Tibial nerve (tissue), 4 donors: ENCODE results near the gene POU4F2.
"Not testable (repeated sequence)": the region's sequence is repeated elsewhere in the genome, so short reads cannot be mapped to it uniquely, and the experiment has no call there.

Source experiments
- EP300 ChIP-seq, 2 donors: sonication (generic); formaldehyde crosslinking; IDR thresholded peaks; one replicate each; pipeline ENCODE4 v1.6.1; 2017; ENCODE audit warnings: antibody characterized with exemption in 2 of 2, mild to moderate bottlenecking in 1 of 2
- POLR2A ChIP-seq, 2 donors: fragments of 450-650 bp; IDR thresholded peaks; one replicate each; pipeline ENCODE4 v1.6.1; 2017; ENCODE audit warnings: antibody characterized with exemption in 2 of 2, mild to moderate bottlenecking in 2 of 2, moderate library complexity in 2 of 2
- TF ChIP-seq, protein P1 (sequence below), 5 experiments: fragments of 200-600 bp in 3 of 5; fragments of 450-650 bp in 2 of 5; sonication (generic) in 3 of 5; IDR thresholded peaks; one replicate each; pipeline ENCODE4 v1.5.1; 2016 to 2019; ENCODE audit warnings: antibody characterized with exemption in 5 of 5, mild to moderate bottlenecking in 3 of 5, moderate library complexity in 2 of 5

DNA sequence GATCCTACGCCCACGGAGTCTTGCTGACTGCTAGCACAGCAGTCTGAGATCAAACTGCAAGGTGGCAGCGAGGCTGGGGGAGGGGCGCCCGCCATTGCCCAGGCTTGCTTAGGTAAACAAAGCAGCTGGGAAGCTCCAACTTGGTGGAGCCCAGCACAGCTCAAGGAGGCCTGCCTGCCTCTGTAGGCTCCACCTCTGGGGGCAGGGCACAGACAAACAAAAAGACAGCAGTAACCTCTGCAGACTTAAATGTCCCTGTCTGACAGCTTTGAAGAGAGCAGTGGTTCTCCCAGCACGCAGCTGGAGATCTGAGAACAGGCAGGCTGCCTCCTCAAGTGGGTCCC, 25.2 kb downstream of the POU4F2 start:
- TF ChIP-seq POLR2A, EP300 (IDR thresholded peaks at IDR 0.05): not testable (repeated sequence)
- TF ChIP-seq, protein P1, sequence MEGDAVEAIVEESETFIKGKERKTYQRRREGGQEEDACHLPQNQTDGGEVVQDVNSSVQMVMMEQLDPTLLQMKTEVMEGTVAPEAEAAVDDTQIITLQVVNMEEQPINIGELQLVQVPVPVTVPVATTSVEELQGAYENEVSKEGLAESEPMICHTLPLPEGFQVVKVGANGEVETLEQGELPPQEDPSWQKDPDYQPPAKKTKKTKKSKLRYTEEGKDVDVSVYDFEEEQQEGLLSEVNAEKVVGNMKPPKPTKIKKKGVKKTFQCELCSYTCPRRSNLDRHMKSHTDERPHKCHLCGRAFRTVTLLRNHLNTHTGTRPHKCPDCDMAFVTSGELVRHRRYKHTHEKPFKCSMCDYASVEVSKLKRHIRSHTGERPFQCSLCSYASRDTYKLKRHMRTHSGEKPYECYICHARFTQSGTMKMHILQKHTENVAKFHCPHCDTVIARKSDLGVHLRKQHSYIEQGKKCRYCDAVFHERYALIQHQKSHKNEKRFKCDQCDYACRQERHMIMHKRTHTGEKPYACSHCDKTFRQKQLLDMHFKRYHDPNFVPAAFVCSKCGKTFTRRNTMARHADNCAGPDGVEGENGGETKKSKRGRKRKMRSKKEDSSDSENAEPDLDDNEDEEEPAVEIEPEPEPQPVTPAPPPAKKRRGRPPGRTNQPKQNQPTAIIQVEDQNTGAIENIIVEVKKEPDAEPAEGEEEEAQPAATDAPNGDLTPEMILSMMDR (IDR thresholded peaks at IDR 0.05) = not testable (repeated sequence)
